GM12875 (cell line): ENCODE data around the gene ATF4.

ENCODE experiments used
- H3K4me3 ChIP-seq: one replicate; pipeline ENCODE4 v1.5.1; 2011; ENCODE audit warnings: low read depth, low read length, control low read depth
- CTCF ChIP-seq: IDR thresholded peaks from 2 replicates; pipeline ENCODE4 v1.5.1; 2011; ENCODE audit warnings: low read depth, mild to moderate bottlenecking, control low read depth, inconsistent platforms, low read length, moderate library complexity, borderline replicate concordance; ENCODE audit not compliant: insufficient read depth

Gene ATF4

GRCh38 chr22:39475902-39476301, 44.5 kb upstream of the ATF4 start:
- TF ChIP-seq CTCF: no peak
- H3K4me3 ChIP-seq: no peak overlapping the region

GRCh38 chr22:39476664-39477063, 43.7 kb upstream of the ATF4 start:
- TF ChIP-seq CTCF: no peak
- H3K4me3 ChIP-seq: no peak overlapping the region

- TF ChIP-seq CTCF: no peak
- H3K4me3 ChIP-seq: no peak overlapping the region
Observed at GRCh38 chr22:39477542-39477941, 42.8 kb upstream of the ATF4 start.

GRCh38 chr22:39478441-39478850, 41.9 kb upstream of the ATF4 start:
- no peak for TF ChIP-seq CTCF
- no peak overlapping the region for H3K4me3 ChIP-seq

- no peak overlapping the region for H3K4me3 ChIP-seq
- no peak for TF ChIP-seq CTCF
Observed at GRCh38 chr22:39479254-39479653, 41.1 kb upstream of the ATF4 start.

- no peak overlapping the region for H3K4me3 ChIP-seq
- TF ChIP-seq CTCF: no peak
Observed at GRCh38 chr22:39480557-39480956, 39.8 kb upstream of the ATF4 start.

- H3K4me3 ChIP-seq: no peak overlapping the region
- no peak for TF ChIP-seq CTCF
Observed at GRCh38 chr22:39481054-39481453, 39.3 kb upstream of the ATF4 start.
